GM21528 (cell line): Measurements from ENCODE around the gene PLEKHB1.
A peak's percentile ranks its signal among the peaks of the same experiment; 100 is the strongest.

Experiments used
- ATAC-seq: cut with Tn5 transposase; IDR thresholded peaks from one replicate; pipeline ENCODE4 v1.9.1; 2021; ENCODE audit warnings: mild to moderate bottlenecking, moderate library complexity; ENCODE audit not compliant: unreplicated experiment, low FRiP score

PLEKHB1 gene, protein sequence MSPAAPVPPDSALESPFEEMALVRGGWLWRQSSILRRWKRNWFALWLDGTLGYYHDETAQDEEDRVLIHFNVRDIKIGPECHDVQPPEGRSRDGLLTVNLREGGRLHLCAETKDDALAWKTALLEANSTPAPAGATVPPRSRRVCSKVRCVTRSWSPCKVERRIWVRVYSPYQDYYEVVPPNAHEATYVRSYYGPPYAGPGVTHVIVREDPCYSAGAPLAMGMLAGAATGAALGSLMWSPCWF

DNA sequence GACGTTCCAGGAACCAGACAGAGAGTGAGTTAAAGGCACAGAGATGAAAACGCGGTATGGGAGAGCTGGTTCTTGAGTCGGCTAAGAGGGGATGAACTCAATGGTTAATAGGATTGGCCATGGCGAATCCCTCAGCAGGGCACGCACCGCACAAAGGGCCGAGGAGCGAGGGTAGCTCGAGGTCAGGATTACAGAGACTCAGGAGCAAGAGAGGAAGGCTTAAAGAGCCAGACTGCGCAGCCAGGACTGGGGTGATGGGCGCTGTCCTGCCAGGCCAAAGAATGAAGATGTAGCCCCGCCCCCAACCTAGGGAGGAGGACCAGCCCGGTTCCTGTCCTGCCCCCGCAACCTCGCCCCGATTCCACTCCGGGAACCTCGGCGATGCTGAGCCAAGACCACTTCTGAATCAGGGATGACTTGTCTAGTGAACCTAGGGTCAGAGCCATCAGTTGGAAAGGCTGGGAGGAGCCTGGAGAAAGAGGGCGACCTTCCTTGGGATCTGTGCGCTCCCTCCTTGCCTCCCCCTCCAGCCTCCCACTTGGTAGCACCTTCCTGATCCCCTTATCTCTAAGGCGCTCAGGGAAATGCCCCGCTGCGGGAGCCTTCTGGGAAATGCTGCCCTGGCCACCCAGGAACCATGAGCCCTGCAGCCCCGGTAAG is at the start of gene PLEKHB1:
TSS of gene PLEKHB1 (plus strand) at position 610 of the 660 bp plus-strand sequence. CDS start at position 638, 28 bp downstream.
- no peak for ATAC-seq

DNA sequence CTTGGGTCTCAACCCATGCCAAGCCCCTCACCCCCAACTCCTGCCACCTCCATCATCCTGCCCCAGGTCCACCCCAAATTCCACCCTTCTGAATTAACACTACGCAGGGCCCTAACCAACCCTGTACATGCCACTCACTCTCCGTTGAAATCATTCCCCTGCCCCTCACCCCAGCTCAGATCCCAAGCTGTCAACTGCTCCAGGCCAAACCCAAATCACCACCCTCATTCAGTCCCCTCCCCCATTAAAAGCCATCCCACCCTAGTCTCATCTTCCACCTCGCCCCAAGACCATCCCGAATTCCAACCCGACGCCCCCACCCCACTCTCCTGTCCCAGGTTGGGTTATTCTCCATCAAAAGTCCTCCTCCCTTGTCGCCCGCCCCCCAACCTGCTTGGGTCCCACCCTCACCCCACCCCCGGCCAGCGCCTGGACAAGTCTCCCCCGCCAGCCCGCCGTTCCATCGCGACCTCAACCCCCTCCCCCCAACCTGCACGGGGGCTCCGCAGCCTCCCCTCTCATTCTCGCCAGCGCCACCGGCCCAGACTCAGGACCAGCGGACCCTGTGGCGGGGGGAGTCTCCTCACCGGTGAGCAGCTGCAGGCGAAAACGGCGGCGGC is 48.9 kb upstream of the PLEKHB1 start:
- ATAC-seq = peak; percentile 19

DNA sequence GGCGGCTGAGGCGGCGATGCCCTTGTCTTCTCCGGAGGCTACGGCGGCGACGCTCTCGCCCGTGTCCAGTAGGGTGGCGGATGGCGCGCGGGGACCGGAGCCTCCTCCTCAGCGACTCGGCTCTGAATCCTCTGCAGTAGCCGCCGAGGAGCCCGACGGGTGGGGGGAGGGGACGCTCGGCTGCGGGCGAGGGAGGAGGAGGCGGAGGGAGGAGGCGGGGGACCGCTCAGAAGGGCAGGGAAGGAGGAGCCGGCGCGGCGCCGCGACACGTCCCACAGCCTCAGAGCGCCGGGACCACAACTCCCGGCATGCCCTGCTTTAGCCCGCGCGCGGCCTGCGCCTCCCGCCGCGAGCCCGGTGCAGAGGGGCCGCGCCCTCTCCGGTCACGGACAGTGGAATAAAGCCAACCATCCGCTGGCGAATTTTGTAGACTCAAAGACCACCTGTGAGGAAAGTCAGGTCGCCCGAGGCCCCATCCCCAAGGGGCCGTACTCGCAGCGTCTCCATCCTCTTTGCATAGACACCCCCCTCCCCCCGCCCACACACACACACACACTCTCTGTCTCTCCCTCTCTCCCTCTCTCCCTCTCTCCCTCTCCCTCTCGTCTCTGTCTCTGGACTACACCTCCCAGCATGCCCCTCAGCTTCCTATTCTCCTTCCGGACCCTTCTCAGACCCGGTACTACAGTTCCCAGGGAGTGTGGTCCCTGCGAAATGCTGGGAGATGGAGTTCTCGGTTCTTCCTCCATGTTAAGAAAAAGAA is 48.2 kb upstream of the PLEKHB1 start, which contains the start of gene FAM168A:
TSS of gene FAM168A (minus strand) at position 157 of the 763 bp plus-strand sequence. CDS start 129,638 bp downstream, outside the sequence.
- ATAC-seq = peak; percentile 85

DNA sequence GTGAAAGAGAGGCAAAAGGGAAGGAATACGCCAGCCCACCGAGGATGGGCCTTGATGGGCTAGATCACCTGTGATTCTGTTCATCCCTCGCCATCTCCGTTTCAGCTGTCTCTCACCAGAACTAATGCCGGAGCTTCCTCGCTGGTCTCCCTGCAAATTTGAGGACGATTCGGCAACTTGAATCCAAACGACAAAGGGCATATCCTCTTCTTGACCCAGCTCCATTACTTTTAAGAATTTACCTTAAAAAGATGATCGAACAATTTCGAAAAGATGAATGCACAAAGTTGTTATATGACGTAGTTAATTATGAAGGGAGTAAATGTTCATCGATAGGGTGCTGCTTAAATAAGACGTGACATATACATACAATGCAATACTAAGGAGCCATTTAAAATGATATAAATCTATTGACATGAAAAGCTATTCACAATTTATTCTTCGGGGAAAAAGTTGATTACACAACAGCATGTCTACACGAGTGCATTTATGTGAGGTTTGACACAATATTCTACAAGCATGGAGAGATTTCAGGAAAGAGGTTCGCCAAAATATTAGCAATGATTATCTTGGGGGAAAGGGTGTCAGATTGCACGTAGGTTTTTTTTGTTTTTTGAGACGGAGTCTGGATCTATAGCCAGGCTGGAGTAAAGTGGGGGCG is 47.5 kb upstream of the PLEKHB1 start:
- ATAC-seq = peak; percentile 23

DNA sequence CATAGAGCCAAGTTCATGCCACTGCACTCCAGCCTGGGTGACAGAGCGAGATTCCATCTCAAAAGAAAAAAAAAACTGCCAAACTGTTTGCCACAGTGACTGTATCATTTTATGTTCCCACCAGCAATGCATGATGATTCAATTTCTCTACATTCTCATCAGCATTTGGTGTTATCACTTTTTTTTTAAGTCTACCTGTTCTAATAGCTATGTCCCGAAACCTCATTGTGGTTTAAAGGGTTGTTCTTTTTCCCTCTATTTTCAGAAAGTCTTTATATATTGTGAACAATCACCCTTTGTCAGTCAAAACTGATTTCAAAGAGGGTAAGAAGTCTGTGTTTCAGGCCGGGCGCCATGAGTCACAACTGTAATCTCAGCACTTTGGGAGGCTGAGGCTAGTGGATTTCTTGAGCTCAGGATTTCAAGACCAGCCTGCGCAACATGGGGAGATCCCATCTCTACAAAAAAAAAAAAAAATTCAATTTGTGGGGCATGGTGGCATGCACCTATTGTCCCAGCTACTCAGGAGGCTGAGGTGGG is 33.7 kb upstream of the PLEKHB1 start:
- no peak for ATAC-seq

DNA sequence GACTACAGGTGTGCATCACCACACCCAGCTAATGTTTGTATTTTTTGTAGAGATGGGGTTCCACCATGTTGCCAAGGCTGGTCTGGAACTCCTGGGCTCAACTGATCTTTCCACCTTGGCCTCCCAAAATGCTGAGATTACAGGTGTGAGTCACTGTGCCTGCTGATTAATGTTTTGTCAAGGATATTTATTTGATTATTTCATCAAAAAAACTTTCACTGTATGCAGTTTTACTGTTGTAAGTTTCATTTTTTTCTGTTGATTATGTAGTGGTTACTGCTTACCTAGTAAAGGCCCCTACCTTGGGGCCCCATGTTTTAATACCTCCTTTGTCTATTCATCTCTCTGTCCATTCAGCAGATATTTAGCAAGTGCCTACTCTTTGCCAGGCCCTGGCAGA is 31.8 kb upstream of the PLEKHB1 start:
- no peak for ATAC-seq

DNA sequence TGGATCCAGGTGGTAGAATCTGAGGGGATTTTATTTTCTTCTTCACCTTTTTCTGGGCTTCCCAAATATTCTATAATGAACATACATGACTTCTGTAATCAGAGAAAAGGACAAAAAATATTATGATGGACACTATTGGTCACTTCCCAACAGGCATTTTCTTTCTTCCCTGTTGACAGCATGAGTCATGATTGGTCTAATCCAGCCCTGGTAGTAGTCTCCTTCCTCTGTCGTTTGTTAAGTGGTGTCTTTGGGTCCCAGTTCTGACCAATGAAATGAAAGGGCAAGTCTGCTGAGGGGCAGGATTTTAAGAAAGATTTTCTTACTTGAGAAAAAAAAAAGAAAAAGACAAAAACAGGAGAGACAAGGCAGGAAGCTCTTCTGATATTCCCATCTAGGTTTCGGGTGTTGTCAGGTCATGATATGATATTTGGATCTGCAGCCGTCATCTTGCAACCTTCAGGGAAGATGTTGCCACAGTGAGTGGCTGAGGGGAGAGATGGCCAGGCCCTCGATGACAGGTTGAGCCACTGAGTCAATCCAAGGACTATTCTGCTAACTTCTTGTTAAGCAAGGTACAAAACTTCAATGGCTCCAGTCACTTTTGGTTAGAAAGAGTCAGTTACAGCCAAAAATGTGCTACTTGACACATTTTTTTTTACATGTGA is 23.3 kb upstream of the PLEKHB1 start:
- ATAC-seq = no peak

DNA sequence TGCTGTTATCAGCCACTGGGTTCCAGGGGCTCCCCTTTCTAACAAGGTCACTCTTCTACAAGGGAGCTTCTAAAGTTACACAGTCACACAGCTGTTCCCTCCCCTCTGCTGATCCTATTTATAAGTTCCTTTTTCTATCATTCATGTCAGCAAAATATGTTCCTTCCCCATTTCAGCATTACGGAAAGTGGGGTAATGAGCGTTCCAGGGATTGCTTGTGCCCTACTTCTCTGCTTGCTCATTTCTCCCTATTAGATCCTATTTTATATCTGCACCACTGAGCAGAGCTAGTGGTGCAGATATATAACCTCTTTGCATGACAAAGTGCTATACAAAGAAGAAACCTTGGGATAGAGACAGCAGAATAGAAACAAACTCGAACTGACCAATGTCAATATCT is 22.7 kb upstream of the PLEKHB1 start:
- no peak for ATAC-seq

DNA sequence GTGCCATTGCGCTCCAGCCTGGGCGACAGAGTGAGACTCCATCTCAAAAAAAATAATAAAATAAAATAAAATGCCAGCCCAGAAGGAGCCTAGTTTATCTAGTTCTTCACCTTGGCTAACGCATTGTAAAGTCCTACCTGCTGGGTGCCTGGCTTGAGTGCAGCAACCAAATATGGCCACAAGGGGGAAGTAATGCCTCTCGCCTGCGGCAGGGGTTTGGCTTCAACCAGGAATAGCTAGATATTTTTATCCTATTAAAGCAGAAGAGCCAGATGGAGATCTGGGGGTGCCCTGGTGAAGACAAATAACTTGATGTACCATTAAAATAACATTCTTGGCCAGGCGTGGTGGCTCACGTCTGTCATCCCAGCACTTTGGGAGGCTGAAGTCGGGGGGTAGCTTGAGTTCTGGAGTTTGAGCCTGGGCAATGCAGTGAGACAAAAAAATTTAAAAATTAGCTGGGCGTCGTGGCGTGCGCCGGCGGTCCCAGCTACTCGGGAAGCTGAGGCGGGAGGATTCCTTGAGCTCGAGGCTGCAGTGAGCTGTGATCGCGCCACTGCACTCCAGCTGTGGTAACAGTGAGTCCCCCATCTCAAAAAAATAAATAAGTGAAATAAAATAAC is 20.6 kb upstream of the PLEKHB1 start:
- ATAC-seq = no peak

DNA sequence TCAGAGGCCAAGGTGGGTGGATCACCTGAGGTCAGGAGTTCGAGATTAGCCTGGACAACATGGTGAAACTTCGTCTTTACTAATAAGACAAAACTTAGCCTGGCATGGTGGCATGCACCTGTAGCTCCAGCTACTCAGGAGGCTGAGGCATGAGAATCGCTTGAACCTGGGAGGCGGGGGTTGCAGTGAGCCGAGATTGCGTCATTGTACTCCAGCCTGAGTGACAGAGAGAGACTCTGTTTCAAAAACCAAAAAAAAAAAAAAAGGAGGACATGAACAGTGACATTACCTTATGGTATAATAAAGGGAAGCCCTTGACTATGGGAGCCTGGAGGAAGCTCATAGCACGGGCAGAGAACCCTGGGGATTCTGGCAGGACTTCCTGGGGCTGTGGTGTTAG is 16.5 kb upstream of the PLEKHB1 start:
- ATAC-seq = no peak

DNA sequence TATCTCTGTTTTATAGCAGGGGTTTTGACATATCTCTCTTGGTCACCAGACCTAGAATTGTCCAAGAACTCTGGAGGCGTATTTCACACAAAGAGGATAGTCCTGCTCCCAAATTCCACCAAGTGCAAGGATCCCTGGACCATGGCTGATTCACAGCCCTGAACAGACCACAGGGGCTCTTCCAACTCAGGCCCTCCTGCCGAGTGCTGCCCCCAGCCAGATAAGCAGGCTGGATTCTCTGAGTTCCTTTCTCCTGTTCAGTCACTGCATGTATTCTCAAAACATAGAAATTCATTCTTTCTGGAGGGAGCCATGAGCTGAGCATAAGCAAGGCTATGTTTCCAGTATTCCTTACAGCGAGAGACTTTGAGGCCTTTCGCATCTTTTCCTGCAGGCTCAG is 13.4 kb upstream of the PLEKHB1 start:
- no peak for ATAC-seq

DNA sequence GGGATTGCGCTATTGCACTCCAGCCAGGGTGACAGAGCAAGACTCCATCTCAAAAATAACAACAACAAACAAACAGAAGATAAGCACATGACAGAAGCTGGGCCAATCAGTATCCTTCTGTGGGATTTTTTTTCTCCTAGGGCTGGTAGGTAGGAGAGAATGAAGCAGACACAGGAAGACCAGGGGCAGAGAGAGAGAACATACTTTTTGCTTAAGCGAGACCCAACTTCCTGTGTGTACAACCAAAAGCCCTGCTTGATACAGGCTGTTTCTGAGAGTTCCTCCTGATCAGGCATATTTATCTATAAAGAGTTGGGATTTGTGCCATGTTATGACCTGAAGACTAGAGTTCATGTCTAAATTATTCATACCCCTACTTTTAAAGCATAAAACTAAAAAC is 12.4 kb upstream of the PLEKHB1 start:
- ATAC-seq = no peak

DNA sequence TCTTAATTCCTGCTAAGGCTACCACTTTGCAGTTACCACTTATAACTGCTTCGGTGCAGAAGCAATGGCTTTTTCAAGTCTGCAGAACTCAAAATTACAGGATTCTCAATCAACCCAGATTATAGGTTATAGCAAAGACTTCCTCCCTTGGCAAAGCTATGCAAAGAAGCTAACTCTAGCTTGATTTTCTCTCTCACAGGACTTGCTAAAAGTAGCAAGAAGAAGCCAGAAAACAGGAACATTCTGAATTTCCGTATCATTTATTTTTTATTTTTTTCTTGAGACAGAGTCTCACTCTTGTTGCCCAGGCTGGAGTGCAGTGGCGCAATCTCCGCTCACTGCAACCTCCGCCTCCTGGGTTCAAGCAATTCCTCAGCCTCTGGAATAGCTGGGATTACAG is 10.7 kb upstream of the PLEKHB1 start:
- ATAC-seq = no peak

DNA sequence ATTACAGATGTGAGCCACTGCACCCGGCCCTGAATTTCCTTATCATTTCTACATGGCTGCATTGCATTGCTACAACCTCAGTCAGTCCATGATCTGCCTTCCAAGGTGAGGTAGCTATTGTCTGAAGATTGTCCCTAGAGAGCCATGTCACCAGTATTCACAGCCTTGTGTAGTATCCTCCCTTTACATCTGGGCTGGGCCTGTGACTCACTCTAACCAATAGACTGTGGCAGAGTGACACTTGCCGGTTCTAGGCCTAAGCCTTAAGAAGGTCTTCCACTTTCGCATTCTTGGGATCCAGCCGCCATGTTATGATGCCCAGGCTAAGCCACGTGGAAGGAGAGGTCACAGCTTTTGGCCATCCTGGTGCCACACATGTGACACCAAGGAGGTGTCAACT is 10.1 kb upstream of the PLEKHB1 start:
- ATAC-seq = no peak

DNA sequence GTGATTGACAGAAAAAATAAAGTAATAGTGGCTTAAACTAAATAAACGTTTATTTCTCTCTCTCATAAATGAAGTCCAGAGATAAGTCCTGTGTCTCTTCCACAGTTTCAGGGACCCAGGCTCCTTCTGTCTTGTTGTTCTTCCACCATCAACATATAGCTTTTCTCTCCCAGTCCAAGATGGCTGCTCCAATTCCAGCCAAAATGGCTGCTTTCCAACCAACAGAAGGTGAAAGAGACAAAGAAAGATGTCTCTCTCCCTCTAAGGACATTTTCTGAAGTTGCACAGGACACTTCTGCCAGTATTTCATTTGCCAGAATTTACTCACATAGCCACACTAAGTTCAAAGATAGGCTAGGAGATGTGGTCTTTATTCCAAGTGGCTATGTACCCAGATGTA is 9.4 kb upstream of the PLEKHB1 start:
- no peak for ATAC-seq

DNA sequence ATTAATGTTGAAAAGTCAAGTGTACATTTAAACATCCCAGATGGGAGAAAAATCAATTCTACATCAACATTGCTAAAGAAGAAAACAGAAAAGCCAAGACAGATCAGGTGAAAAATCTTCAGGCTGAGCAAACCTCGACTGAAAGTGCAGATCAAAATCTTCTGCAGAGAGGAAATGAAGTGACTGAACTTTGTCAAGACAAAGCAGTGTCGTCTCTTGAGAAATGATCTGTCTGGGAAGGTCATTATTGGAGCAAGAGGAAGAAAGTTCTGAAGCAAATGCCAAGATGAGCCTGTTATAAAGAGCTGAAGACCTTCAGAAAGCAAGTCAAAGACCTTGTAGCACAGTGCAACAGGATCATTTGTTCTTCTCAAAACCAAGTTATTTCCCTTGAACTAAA is 5.8 kb upstream of the PLEKHB1 start:
- ATAC-seq = no peak

DNA sequence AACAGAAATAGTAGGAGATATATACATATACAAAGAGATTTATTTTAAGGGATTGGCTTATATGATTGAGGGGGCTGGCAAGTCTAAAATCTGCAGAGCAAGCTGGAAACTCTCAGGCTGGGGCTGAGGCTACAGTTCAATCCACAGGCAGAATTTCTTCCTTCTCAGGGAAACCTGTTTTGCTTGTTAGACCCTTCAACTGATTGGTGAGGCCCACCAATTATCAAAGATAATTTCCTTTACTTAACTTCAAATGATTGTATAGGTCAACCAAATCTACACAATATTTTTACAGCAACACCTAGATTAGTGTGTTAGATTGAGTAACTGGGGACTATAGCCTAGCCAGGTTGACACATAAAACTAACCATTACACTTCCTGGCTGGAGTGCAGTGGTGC is 4.7 kb upstream of the PLEKHB1 start:
- no peak for ATAC-seq

DNA sequence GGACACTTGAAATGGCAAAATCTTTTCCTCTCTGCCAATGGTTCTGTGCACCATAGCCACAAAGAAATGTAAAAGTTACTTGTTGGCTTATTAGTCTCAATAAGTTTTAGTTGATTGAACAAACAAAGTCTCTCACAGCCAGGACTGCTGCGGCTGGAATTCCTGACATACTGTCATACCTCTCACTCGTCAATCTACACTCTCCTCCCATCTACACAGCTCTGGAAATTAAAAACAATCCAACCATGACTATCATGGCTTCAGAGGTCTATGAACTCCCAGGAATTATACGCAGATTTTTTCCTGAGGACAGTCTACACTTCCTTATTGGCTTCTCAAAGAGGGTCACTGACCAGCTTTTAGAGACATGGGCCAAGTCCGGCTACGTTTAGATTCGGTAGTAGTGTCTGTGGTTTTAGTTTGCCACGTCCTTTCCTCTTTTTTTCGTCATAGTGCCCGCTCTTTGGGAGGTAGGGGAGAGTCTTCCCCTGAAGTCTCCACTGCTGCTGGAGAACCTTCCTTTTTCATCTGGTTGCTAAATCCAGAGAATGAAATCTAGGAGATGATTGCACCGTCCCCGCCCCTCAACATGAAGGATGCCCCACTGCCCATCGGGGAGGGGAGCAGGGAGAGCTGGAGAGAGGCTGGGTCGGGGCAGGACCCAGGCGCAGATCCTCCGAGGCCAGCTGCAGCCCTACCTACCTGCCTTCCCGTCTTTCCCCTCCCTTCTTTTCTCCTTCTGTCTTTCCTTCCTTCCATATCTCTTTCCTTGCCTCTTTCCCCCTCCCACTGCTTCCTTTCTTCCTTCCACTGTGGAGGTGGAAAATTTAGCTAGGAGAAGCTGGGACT is 1.0 kb upstream of the PLEKHB1 start:
- ATAC-seq = no peak
